ENCODE data around the gene OPA3. TPM values are rescaled to one million over a fixed set of nuclear protein-coding genes. Genes with fewer than 3 reads are reported as not detected.

Gene OPA3
- total and polyA plus RNA-seq, 5 donors from 2014 or later, result 4.7 to 8.2 (median 6.9) TPM

- Mint-ChIP-seq H3K36me3 (peaks cover 6% of the 10 kb centered on the region), H3K27me3 (peaks cover 13% of the 10 kb centered on the region), H3K4me3 (peak overlapping the region; percentile 85 to 91 (median 89)), H3K27ac (peak overlapping the region; percentile 38 to 100 (median 98)), H3K9me3 (no peaks in the 10 kb centered on the region), H3K4me1 (peaks cover 0 to 30% (median 9%) of the 10 kb centered on the region in 4 donors)
- Histone ChIP-seq H3K4me1 (ENCODE audit: control insufficient read depth, insufficient read depth, low read length, poor library complexity, severe bottlenecking) (peaks cover 13% of the 10 kb centered on the region), H3K27ac (ENCODE audit: insufficient read depth, low read length, poor library complexity, severe bottlenecking) (peak overlapping the region; percentile 99), H3K27me3 (ENCODE audit: control insufficient read depth, insufficient read depth, low read length) (no peaks in the 10 kb centered on the region), H3K9me3 (ENCODE audit: control insufficient read depth in 2 of 2, low read length in 2 of 2) (no peaks in the 10 kb centered on the region), H3K4me3 (ENCODE audit: low read depth, low read length) (peak overlapping the region; percentile 87), H3K36me3 (ENCODE audit: control insufficient read depth, insufficient read depth, low read length) (no peaks in the 10 kb centered on the region)
- DNase-seq, result no peak
- ATAC-seq (ENCODE audit: low read depth in 2 of 2), result no peak
Observed at GRCh38 chr19:45585158-45585577, 566 bp upstream of the OPA3 start.

- Histone ChIP-seq H3K27me3 (ENCODE audit: control insufficient read depth, insufficient read depth, low read length) (no peaks in the 10 kb centered on the region), H3K27ac (ENCODE audit: insufficient read depth, low read length, poor library complexity, severe bottlenecking) (no peak overlapping the region), H3K4me3 (ENCODE audit: low read depth, low read length) (no peak overlapping the region), H3K36me3 (ENCODE audit: control insufficient read depth, insufficient read depth, low read length) (no peaks in the 10 kb centered on the region), H3K4me1 (ENCODE audit: control insufficient read depth, insufficient read depth, low read length, poor library complexity, severe bottlenecking) (peaks cover 13% of the 10 kb centered on the region), H3K9me3 (ENCODE audit: control insufficient read depth in 2 of 2, low read length in 2 of 2) (no peaks in the 10 kb centered on the region)
- no peak for ATAC-seq (ENCODE audit: low read depth in 2 of 2)
- Mint-ChIP-seq H3K9me3 (no peaks in the 10 kb centered on the region), H3K4me1 (peaks cover 0 to 33% (median 12%) of the 10 kb centered on the region in 4 donors), H3K27ac (peak overlapping the region in 2 of 3 donors; percentile 25 to 54), H3K4me3 (peak overlapping the region; percentile 15 to 85 (median 52)), H3K36me3 (peaks cover 6% of the 10 kb centered on the region), H3K27me3 (no peaks in the 10 kb centered on the region)
- no peak for DNase-seq
Observed at GRCh38 chr19:45581576-45581975, 3.0 kb downstream of the OPA3 start.

- Mint-ChIP-seq H3K4me1 (peaks cover 0 to 21% (median 9%) of the 10 kb centered on the region in 4 donors), H3K36me3 (peaks cover 6% of the 10 kb centered on the region), H3K27me3 (no peaks in the 10 kb centered on the region), H3K27ac (peak overlapping the region in 2 of 3 donors; percentile 74 to 75), H3K4me3 (no peak overlapping the region), H3K9me3 (no peaks in the 10 kb centered on the region)
- ATAC-seq (ENCODE audit: low read depth in 2 of 2) (no peak), DNase-seq (no peak)
- no peaks in the 10 kb centered on the region for H3K36me3 ChIP-seq (ENCODE audit: control insufficient read depth, insufficient read depth, low read length)
- H3K4me3 ChIP-seq (ENCODE audit: low read depth, low read length), result no peak overlapping the region
- peaks cover 6% of the 10 kb centered on the region for H3K4me1 ChIP-seq (ENCODE audit: control insufficient read depth, insufficient read depth, low read length, poor library complexity, severe bottlenecking)
- H3K27ac ChIP-seq (ENCODE audit: insufficient read depth, low read length, poor library complexity, severe bottlenecking), result no peak overlapping the region
- H3K9me3 ChIP-seq (ENCODE audit: control insufficient read depth in 2 of 2, low read length in 2 of 2), result no peaks in the 10 kb centered on the region
- no peaks in the 10 kb centered on the region for H3K27me3 ChIP-seq (ENCODE audit: control insufficient read depth, insufficient read depth, low read length)
Observed at GRCh38 chr19:45578861-45579260, 5.7 kb downstream of the OPA3 start.

DNA sequence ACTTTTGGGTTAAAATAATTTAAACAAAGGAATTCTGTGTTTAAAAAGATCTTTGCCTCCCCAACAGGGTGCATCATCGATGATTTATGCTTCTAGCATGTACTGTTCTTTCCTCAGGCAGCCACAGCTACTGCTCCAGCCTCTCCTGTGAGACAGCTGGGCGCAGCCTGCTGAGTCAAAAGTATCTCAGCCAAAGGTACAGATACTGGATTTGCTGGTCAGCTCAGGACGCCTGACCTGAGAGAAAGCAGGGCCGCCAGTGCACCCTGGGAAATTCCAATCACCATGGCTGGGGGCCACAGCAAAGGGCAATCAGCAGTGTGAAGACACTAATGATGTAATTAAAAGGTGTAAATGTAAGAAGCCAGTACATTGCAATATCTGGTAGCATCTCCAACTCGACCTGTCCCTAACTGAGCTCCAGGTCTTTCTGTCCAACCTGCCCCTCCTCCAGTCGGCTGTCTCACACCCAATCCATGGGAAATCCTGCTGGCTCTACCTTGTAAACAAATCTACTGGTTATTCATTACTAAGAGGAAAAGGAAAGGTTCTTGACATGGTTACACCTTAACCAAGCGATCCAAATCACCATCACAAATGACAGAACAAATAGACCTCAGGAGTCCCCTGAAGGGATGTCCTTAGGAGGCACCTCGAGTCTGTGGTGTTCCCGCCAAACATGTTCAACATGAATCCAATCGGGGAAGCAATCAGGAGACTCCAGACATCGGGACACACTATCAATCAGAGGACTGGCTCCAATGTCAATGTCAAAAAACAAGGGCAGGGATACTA lies 7.3 kb downstream of the OPA3 start:
- Histone ChIP-seq H3K4me1 (ENCODE audit: control insufficient read depth, insufficient read depth, low read length, poor library complexity, severe bottlenecking) (no peaks in the 10 kb centered on the region), H3K27ac (ENCODE audit: insufficient read depth, low read length, poor library complexity, severe bottlenecking) (no peak overlapping the region), H3K9me3 (ENCODE audit: control insufficient read depth in 2 of 2, low read length in 2 of 2) (no peaks in the 10 kb centered on the region), H3K4me3 (ENCODE audit: low read depth, low read length) (no peak overlapping the region), H3K27me3 (ENCODE audit: control insufficient read depth, insufficient read depth, low read length) (no peaks in the 10 kb centered on the region), H3K36me3 (ENCODE audit: control insufficient read depth, insufficient read depth, low read length) (no peaks in the 10 kb centered on the region)
- peaks cover 8% of the 10 kb centered on the region for H3K36me3 Mint-ChIP-seq
- DNase-seq, result no peak
- no peaks in the 10 kb centered on the region for H3K27me3 Mint-ChIP-seq
- H3K4me1 Mint-ChIP-seq, result peaks cover 0 to 8% (median 3%) of the 10 kb centered on the region in 4 donors
- no peak for ATAC-seq (ENCODE audit: low read depth in 2 of 2)
- H3K9me3 Mint-ChIP-seq, result no peaks in the 10 kb centered on the region
- H3K27ac Mint-ChIP-seq, result peak overlapping the region in 1 of 3 donors; percentile 88
- H3K4me3 Mint-ChIP-seq, result peak overlapping the region in 1 of 4 donors; percentile 74

DNA sequence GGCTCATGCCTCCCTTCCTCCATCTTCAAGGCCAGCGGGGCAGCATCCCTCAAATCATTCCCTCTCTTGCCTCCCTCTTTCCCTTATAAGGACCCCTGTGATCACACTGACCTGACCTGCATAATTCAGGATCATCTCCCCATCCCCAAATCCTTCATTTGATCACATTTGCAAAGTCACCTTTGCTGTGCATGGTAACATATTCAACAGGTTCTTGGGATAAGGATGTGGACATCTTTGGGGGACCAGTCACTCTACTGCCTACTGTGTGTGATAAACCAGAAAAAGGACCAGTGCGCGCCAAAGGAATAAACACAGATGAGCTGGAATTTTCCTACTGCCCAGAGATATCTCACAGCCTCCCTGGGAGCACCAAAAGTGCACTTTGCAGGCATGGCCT lies 7.9 kb downstream of the OPA3 start:
- no peak overlapping the region for H3K27ac ChIP-seq (ENCODE audit: insufficient read depth, low read length, poor library complexity, severe bottlenecking)
- Mint-ChIP-seq H3K4me1 (peaks cover 0 to 8% (median 3%) of the 10 kb centered on the region in 4 donors), H3K27ac (no peak overlapping the region), H3K9me3 (no peaks in the 10 kb centered on the region), H3K4me3 (peak overlapping the region in 1 of 4 donors; percentile 74), H3K27me3 (no peaks in the 10 kb centered on the region), H3K36me3 (peaks cover 7% of the 10 kb centered on the region)
- DNase-seq (no peak), ATAC-seq (ENCODE audit: low read depth in 2 of 2) (no peak)
- no peak overlapping the region for H3K4me3 ChIP-seq (ENCODE audit: low read depth, low read length)
- H3K36me3 ChIP-seq (ENCODE audit: control insufficient read depth, insufficient read depth, low read length), result no peaks in the 10 kb centered on the region
- no peaks in the 10 kb centered on the region for H3K9me3 ChIP-seq (ENCODE audit: control insufficient read depth in 2 of 2, low read length in 2 of 2)
- H3K4me1 ChIP-seq (ENCODE audit: control insufficient read depth, insufficient read depth, low read length, poor library complexity, severe bottlenecking), result no peaks in the 10 kb centered on the region
- H3K27me3 ChIP-seq (ENCODE audit: control insufficient read depth, insufficient read depth, low read length), result no peaks in the 10 kb centered on the region

- H3K4me1 Mint-ChIP-seq, result peaks cover 0 to 7% (median 3%) of the 10 kb centered on the region in 4 donors
- Histone ChIP-seq H3K36me3 (ENCODE audit: control insufficient read depth, insufficient read depth, low read length) (no peaks in the 10 kb centered on the region), H3K27ac (ENCODE audit: insufficient read depth, low read length, poor library complexity, severe bottlenecking) (no peak overlapping the region), H3K27me3 (ENCODE audit: control insufficient read depth, insufficient read depth, low read length) (no peaks in the 10 kb centered on the region), H3K4me1 (ENCODE audit: control insufficient read depth, insufficient read depth, low read length, poor library complexity, severe bottlenecking) (no peaks in the 10 kb centered on the region), H3K9me3 (ENCODE audit: control insufficient read depth in 2 of 2, low read length in 2 of 2) (no peaks in the 10 kb centered on the region), H3K4me3 (ENCODE audit: low read depth, low read length) (no peak overlapping the region)
- no peak overlapping the region for H3K27ac Mint-ChIP-seq
- peaks cover 4% of the 10 kb centered on the region for H3K36me3 Mint-ChIP-seq
- no peaks in the 10 kb centered on the region for H3K27me3 Mint-ChIP-seq
- ATAC-seq (ENCODE audit: low read depth in 2 of 2) (no peak), DNase-seq (no peak)
- no peaks in the 10 kb centered on the region for H3K9me3 Mint-ChIP-seq
- H3K4me3 Mint-ChIP-seq, result no peak overlapping the region
Observed at GRCh38 chr19:45575216-45575615, 9.4 kb downstream of the OPA3 start.

GRCh38 chr19:45574526-45574925 lies 10.1 kb downstream of the OPA3 start:
- Mint-ChIP-seq H3K36me3 (peaks cover 7% of the 10 kb centered on the region), H3K27me3 (no peaks in the 10 kb centered on the region), H3K4me1 (peaks cover 6 to 14% (median 9%) of the 10 kb centered on the region in 4 donors), H3K27ac (peak overlapping the region in 1 of 3 donors; percentile 53), H3K4me3 (no peak overlapping the region), H3K9me3 (no peaks in the 10 kb centered on the region)
- Histone ChIP-seq H3K4me1 (ENCODE audit: control insufficient read depth, insufficient read depth, low read length, poor library complexity, severe bottlenecking) (no peaks in the 10 kb centered on the region), H3K27ac (ENCODE audit: insufficient read depth, low read length, poor library complexity, severe bottlenecking) (no peak overlapping the region), H3K9me3 (ENCODE audit: control insufficient read depth in 2 of 2, low read length in 2 of 2) (no peaks in the 10 kb centered on the region), H3K27me3 (ENCODE audit: control insufficient read depth, insufficient read depth, low read length) (no peaks in the 10 kb centered on the region), H3K36me3 (ENCODE audit: control insufficient read depth, insufficient read depth, low read length) (no peaks in the 10 kb centered on the region), H3K4me3 (ENCODE audit: low read depth, low read length) (no peak overlapping the region)
- no peak for DNase-seq
- ATAC-seq (ENCODE audit: low read depth in 2 of 2), result no peak
